ENCODE data around the gene BABAM1. TPM values are rescaled to one million over a fixed set of nuclear protein-coding genes. Genes with fewer than 3 reads are reported as not detected.

Gene BABAM1
- total RNA-seq, 2 donors from 2014 or later = 80.0 to 81.6 TPM

- peak; percentile 96 for DNase-seq (ENCODE audit: low spot score)
- WGBS = 3% methylated on average over 45 of the region's 52 CpGs
- H3K4me1 ChIP-seq (replicated peaks) = peaks cover 5% of the 10 kb centered on the region
- H3K27me3 ChIP-seq (replicated peaks; ENCODE audit: insufficient read depth) = no peaks in the 10 kb centered on the region
- H3K4me3 ChIP-seq = peak within 1 kb of the TSS; percentile 62 to 67
- no peaks in the 10 kb centered on the region for H3K9me3 ChIP-seq
- no peaks in the 10 kb centered on the region for H3K36me3 ChIP-seq
- TF ChIP-seq, protein P1, sequence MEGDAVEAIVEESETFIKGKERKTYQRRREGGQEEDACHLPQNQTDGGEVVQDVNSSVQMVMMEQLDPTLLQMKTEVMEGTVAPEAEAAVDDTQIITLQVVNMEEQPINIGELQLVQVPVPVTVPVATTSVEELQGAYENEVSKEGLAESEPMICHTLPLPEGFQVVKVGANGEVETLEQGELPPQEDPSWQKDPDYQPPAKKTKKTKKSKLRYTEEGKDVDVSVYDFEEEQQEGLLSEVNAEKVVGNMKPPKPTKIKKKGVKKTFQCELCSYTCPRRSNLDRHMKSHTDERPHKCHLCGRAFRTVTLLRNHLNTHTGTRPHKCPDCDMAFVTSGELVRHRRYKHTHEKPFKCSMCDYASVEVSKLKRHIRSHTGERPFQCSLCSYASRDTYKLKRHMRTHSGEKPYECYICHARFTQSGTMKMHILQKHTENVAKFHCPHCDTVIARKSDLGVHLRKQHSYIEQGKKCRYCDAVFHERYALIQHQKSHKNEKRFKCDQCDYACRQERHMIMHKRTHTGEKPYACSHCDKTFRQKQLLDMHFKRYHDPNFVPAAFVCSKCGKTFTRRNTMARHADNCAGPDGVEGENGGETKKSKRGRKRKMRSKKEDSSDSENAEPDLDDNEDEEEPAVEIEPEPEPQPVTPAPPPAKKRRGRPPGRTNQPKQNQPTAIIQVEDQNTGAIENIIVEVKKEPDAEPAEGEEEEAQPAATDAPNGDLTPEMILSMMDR (IDR thresholded peaks at IDR 0.05) = peak; percentile 35 to 91 (median 76)
- peak; percentile 85 for TF ChIP-seq POLR2A (IDR thresholded peaks at IDR 0.05)
- TF ChIP-seq POLR2AphosphoS5 (IDR thresholded peaks at IDR 0.05) = peak; percentile 88
- peak within 1 kb of the TSS; percentile 54 to 81 for H3K27ac ChIP-seq
- intact Hi-C loops (cut with DNase I) = no loop called here
Observed at GRCh38 chr19:17303167-17303939, 36.1 kb downstream of the BABAM1 start, which contains the start of gene ABHD8. Gene ABHD8, minus strand, starts transcription at chr19:17303425. Its CDS starts 1,809 bp downstream, at chr19:17301616.

GRCh38 chr19:17303940-17304267 is 36.7 kb downstream of the BABAM1 start:
- Histone ChIP-seq H3K9me3 (no peaks in the 10 kb centered on the region), H3K4me1 (replicated peaks) (peaks cover 5% of the 10 kb centered on the region), H3K4me3 (peak overlapping the region; percentile 62 to 67), H3K27me3 (replicated peaks; ENCODE audit: insufficient read depth) (no peaks in the 10 kb centered on the region), H3K36me3 (no peaks in the 10 kb centered on the region), H3K27ac (peak overlapping the region in 1 of 2 donors; percentile 81)
- TF ChIP-seq, protein P1 (IDR thresholded peaks at IDR 0.05) = no peak
- TF ChIP-seq POLR2A (IDR thresholded peaks at IDR 0.05) (no peak), POLR2AphosphoS5 (IDR thresholded peaks at IDR 0.05) (no peak)
- no peak for DNase-seq (ENCODE audit: low spot score)
- intact Hi-C loops (cut with DNase I) = no loop called here
- WGBS = 42% methylated on average over 12 of the region's 12 CpGs

GRCh38 chr19:17304386-17305215 is 37.4 kb downstream of the BABAM1 start:
- DNase-seq (ENCODE audit: low spot score) = no peak
- H3K27ac ChIP-seq = peak overlapping the region in 1 of 2 donors; percentile 87
- no peaks in the 10 kb centered on the region for H3K27me3 ChIP-seq (replicated peaks; ENCODE audit: insufficient read depth)
- peaks cover 5% of the 10 kb centered on the region for H3K4me1 ChIP-seq (replicated peaks)
- WGBS = 54% methylated on average over 12 of the region's 12 CpGs
- no peak for TF ChIP-seq POLR2A (IDR thresholded peaks at IDR 0.05)
- TF ChIP-seq POLR2AphosphoS5 (IDR thresholded peaks at IDR 0.05) = no peak
- TF ChIP-seq, protein P1 (IDR thresholded peaks at IDR 0.05) = no peak
- intact Hi-C loops (cut with DNase I) = no loop called here
- no peak overlapping the region for H3K4me3 ChIP-seq
- H3K36me3 ChIP-seq = no peaks in the 10 kb centered on the region
- no peaks in the 10 kb centered on the region for H3K9me3 ChIP-seq

DNA sequence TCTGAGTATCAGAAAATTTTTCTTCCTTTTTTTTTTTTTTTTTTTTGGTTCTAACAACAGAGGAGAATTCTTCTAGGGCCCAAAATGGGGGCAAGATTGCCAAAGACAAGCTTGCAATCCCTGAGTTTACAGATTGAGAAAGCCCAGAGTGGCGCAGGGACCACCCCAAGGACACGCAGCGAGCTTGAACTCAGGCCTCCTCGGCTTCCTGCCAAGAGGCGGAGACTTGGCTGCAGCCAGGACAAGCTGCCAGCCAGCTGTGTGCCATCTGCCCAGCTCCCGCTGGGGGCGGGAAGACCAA is 37.9 kb downstream of the BABAM1 start:
- H3K36me3 ChIP-seq = no peaks in the 10 kb centered on the region
- no peaks in the 10 kb centered on the region for H3K27me3 ChIP-seq (replicated peaks; ENCODE audit: insufficient read depth)
- intact Hi-C loops (cut with DNase I) = no loop called here
- 3% methylated on average over 7 of the region's 7 CpGs for WGBS
- peak overlapping the region; percentile 51 to 61 for H3K4me3 ChIP-seq
- H3K4me1 ChIP-seq (replicated peaks) = peaks cover 8% of the 10 kb centered on the region
- DNase-seq (ENCODE audit: low spot score) = no peak
- H3K9me3 ChIP-seq = no peaks in the 10 kb centered on the region
- H3K27ac ChIP-seq = peak overlapping the region; percentile 87
- TF ChIP-seq POLR2A (IDR thresholded peaks at IDR 0.05) = no peak
- TF ChIP-seq, protein P1 (IDR thresholded peaks at IDR 0.05) = no peak
- TF ChIP-seq POLR2AphosphoS5 (IDR thresholded peaks at IDR 0.05) = no peak

Measured in prostate gland (tissue), 2 donors.